NCI-H748 (cell line): Measurements from ENCODE around the gene PACS2.
A peak's percentile ranks its signal among the peaks of the same experiment; 100 is the strongest.
"Not testable (repeated sequence)": the region's sequence is repeated elsewhere in the genome, so short reads cannot be mapped to it uniquely, and the experiment has no call there.

Experiments used
- DNase-seq: peaks from one replicate; lab custom pipeline; 2025; ENCODE audit not compliant: unreplicated experiment; lab: John Stamatoyannopoulos, UW

The PACS2 gene

GRCh38 chr14:105313381-105314286 lies 914 bp upstream of the PACS2 start:
- no peak for DNase-seq

GRCh38 chr14:105315211-105315721 lies 718 bp downstream of the PACS2 start:
- peak; percentile 82 for DNase-seq

- no peak for DNase-seq
These were observed 1.5 kb downstream of the PACS2 start for GRCh38 chr14:105315941-105316576.

- DNase-seq: no peak
These were observed 2.0 kb downstream of the PACS2 start for GRCh38 chr14:105316577-105316941.

- DNase-seq: no peak
These were observed 2.5 kb downstream of the PACS2 start for GRCh38 chr14:105316968-105317510.

GRCh38 chr14:105317546-105317945 lies 3.0 kb downstream of the PACS2 start:
- DNase-seq: no peak

GRCh38 chr14:105322791-105323556 lies 8.4 kb downstream of the PACS2 start:
- no peak for DNase-seq

GRCh38 chr14:105323663-105324062 lies 9.1 kb downstream of the PACS2 start:
- DNase-seq: no peak

- no peak for DNase-seq
These were observed 9.7 kb downstream of the PACS2 start for GRCh38 chr14:105324080-105324778.

GRCh38 chr14:105324871-105325270 lies 10.3 kb downstream of the PACS2 start:
- DNase-seq: no peak

- DNase-seq: no peak
These were observed 10.8 kb downstream of the PACS2 start for GRCh38 chr14:105325303-105325702.

GRCh38 chr14:105325716-105326567 lies 11.4 kb downstream of the PACS2 start:
- no peak for DNase-seq

GRCh38 chr14:105326568-105326867 lies 12.0 kb downstream of the PACS2 start:
- DNase-seq: no peak

GRCh38 chr14:105326891-105327694 lies 12.5 kb downstream of the PACS2 start:
- peak; percentile 19 for DNase-seq

GRCh38 chr14:105327695-105328045 lies 13.1 kb downstream of the PACS2 start:
- not testable (repeated sequence) for DNase-seq

- DNase-seq: no peak
These were observed 13.6 kb downstream of the PACS2 start for GRCh38 chr14:105328070-105328677.

- no peak for DNase-seq
These were observed 14.3 kb downstream of the PACS2 start for GRCh38 chr14:105328678-105329390.
